K562 (cell line): ENCODE results near the gene ZSWIM1. TPM values are rescaled to one million over a fixed set of nuclear protein-coding genes. Genes with fewer than 3 reads are reported as not detected.

Experiments
- ATAC-seq: fragments of 200-7000 bp; cut with Tn5 transposase; 3 replicates; pipeline ENCODE4 v1.9.1; 2020; ENCODE audit warnings: moderate library complexity
- BruUV-seq: library from RNA; stranded (reverse); fragments of 400-500 nt; replicated peaks from 2 replicates; lab custom pipeline; 2021; lab: Mats Ljungman, UMichigan
- CTCF ChIA-PET: fragments of 300-600 bp; formaldehyde crosslinking; extraction: SDS; loops from one replicate; lab custom pipeline; 2021; ENCODE audit warnings: low intra/inter-chr PET ratio; lab: Yijun Ruan, JAX
- POLR2A ChIA-PET: fragments of 300-600, 350-650 bp; sonication (Branson Sonifier 250); formaldehyde crosslinking; extraction: SDS; loops from one replicate; lab custom pipeline; 2021; ENCODE audit warnings: antibody characterized with exemption, inconsistent platforms; lab: Yijun Ruan, JAX
- DNase-seq, 4 experiments: peaks; one replicate each; pipeline versions ENCODE4 v3.0.0 to v3.0.0-alpha.2; 2011 to 2018; ENCODE audit warnings: low spot score in 3 of 4, mixed read lengths in 3 of 4; ENCODE audit errors: extremely low read depth in 1 of 4
- FAIRE-seq: peaks from 2 replicates; lab custom pipeline; 2011; peaks lifted over from hg19 to GRCh38; lab: Jason Lieb, UNC
- H2AFZ ChIP-seq: 2 replicates; pipeline ENCODE4 v1.6.0; 2011; ENCODE audit warnings: low read depth, low read length, control low read depth, inconsistent platforms
- H3K27ac ChIP-seq: fragments of 200-600 bp; 3 replicates; pipeline ENCODE4 v1.8.0; 2011; ENCODE audit warnings: low read depth, mild to moderate bottlenecking, control low read depth, inconsistent platforms, low read length, moderate library complexity, mixed read lengths; ENCODE audit errors: extremely low read depth
- H3K27me3 ChIP-seq, 2 experiments: fragments of 300-600 bp in 1 of 2; 2 replicates in 1 of 2; 3 replicates in 1 of 2; pipeline versions ENCODE4 v1.6.0 to v1.8.0; 2011; ENCODE audit warnings: inconsistent platforms in 2 of 2, low read length in 2 of 2, mild to moderate bottlenecking in 1 of 2, mixed read lengths in 1 of 2, moderate library complexity in 1 of 2; ENCODE audit not compliant: control insufficient read depth in 2 of 2, insufficient read depth in 2 of 2
- H3K36me3 ChIP-seq: fragments of 300-600 bp; 3 replicates; pipeline ENCODE4 v1.8.0; 2011; ENCODE audit warnings: mild to moderate bottlenecking, low read length, inconsistent platforms; ENCODE audit not compliant: control insufficient read depth, insufficient read depth
- H3K4me1 ChIP-seq, 2 experiments: fragments of 200-600 bp in 1 of 2; replicated peaks in 1 of 2; 2 replicates in 1 of 2; 3 replicates in 1 of 2; pipeline versions ENCODE4 v1.5.1 to v1.8.0; 2011; ENCODE audit warnings: inconsistent platforms in 2 of 2, low read length in 2 of 2, mild to moderate bottlenecking in 1 of 2, mixed read lengths in 1 of 2, moderate library complexity in 1 of 2; ENCODE audit not compliant: control insufficient read depth in 2 of 2, insufficient read depth in 2 of 2
- H3K4me2 ChIP-seq: 2 replicates; pipeline ENCODE4 v1.6.1; 2011; ENCODE audit warnings: low read length, control low read depth, inconsistent platforms, mixed read lengths; ENCODE audit not compliant: insufficient read depth
- H3K4me3 ChIP-seq: fragments of 200-600 bp; sonication (generic), shearing (Covaris generic); 2 replicates; pipeline ENCODE4 v1.5.1; 2016; ENCODE audit warnings: control low read depth, inconsistent platforms
- H3K79me2 ChIP-seq: fragments of 200-600 bp; 3 replicates; pipeline ENCODE4 v1.8.0; 2011; ENCODE audit warnings: low read length, inconsistent platforms; ENCODE audit not compliant: control insufficient read depth, insufficient read depth
- H3K9ac ChIP-seq, 2 experiments: 2 replicates each; pipeline versions ENCODE4 v1.6.0 to v1.6.1; 2011; ENCODE audit warnings: low read depth in 2 of 2, low read length in 2 of 2, control low read depth in 1 of 2, inconsistent platforms in 1 of 2, mild to moderate bottlenecking in 1 of 2, mixed read lengths in 1 of 2; ENCODE audit not compliant: insufficient read depth in 1 of 2
- H3K9me1 ChIP-seq: one replicate; pipeline ENCODE4 v1.6.0; 2011; ENCODE audit warnings: inconsistent platforms, mild to moderate bottlenecking, low read length, moderate library complexity; ENCODE audit not compliant: control insufficient read depth, insufficient read depth
- H3K9me3 ChIP-seq: replicated peaks from 2 replicates; pipeline ENCODE4 v1.5.1; 2011; ENCODE audit warnings: low read depth, low read length, inconsistent platforms; ENCODE audit not compliant: control insufficient read depth, insufficient read depth
- H4K20me1 ChIP-seq: replicated peaks from 2 replicates; pipeline ENCODE4 v1.6.1; 2011; ENCODE audit warnings: low read length, inconsistent platforms, mixed read lengths; ENCODE audit not compliant: control insufficient read depth, insufficient read depth
- CHD1 ChIP-seq: fragments of 200-600 bp; sonication (generic); IDR thresholded peaks from one replicate; pipeline ENCODE4 v1.6.1; 2012; ENCODE audit warnings: mild to moderate bottlenecking, moderate library complexity, low read length, inconsistent platforms
- DMBX1 ChIP-seq: fragments of 250-450 bp; sonication (Bioruptor Pico); IDR thresholded peaks from 2 replicates; pipeline ENCODE4 v1.8.0; 2022; ENCODE audit warnings: inconsistent platforms, mild to moderate bottlenecking, moderate library complexity, borderline replicate concordance
- FOXA3 ChIP-seq, 2 experiments: fragments of 450-650 bp in 1 of 2; sonication (generic) in 1 of 2; formaldehyde crosslinking; IDR thresholded peaks in 1 of 2; conservative IDR thresholded peaks in 1 of 2; 2 replicates each; pipeline versions ENCODE4 v1.4.0 to v1.8.0; 2020 to 2022; ENCODE audit warnings: mild to moderate bottlenecking in 2 of 2, missing genetic modification reagents in 1 of 2
- HIVEP1 ChIP-seq: fragments of 250-450 bp; sonication (Bioruptor Pico); IDR thresholded peaks from 2 replicates; pipeline ENCODE4 v1.4.0; 2020; ENCODE audit warnings: mild to moderate bottlenecking
- POLR2AphosphoS5 ChIP-seq: IDR thresholded peaks from 2 replicates; pipeline ENCODE4 v1.6.1; 2011; ENCODE audit warnings: mild to moderate bottlenecking, low read depth, low read length, moderate library complexity; ENCODE audit not compliant: control insufficient read depth, insufficient read depth
- POLR2G ChIP-seq: fragments of 200-400 bp; formaldehyde crosslinking; IDR thresholded peaks from 2 replicates; pipeline ENCODE4 v1.6.1; 2017; ENCODE audit warnings: low read depth, mild to moderate bottlenecking, antibody characterized with exemption, low read length, moderate library complexity
- PREB ChIP-seq: sonication (generic); formaldehyde crosslinking; IDR thresholded peaks from 2 replicates; pipeline ENCODE4 v1.8.1; 2023; ENCODE audit warnings: mild to moderate bottlenecking, missing genetic modification reagents
- SNRNP70 ChIP-seq: fragments of 200-400 bp; formaldehyde crosslinking; optimal IDR thresholded peaks from 2 replicates; pipeline ENCODE3; 2017; ENCODE audit warnings: low read depth, low read length
- TCF7L2 ChIP-seq: fragments of 150-350 bp; IDR thresholded peaks from 2 replicates; pipeline ENCODE4 v1.6.1; 2016; ENCODE audit warnings: low read depth, mild to moderate bottlenecking, low read length, moderate library complexity
- TRIM24 ChIP-seq, 2 experiments: fragments of 450-650 bp; IDR thresholded peaks; 2 replicates each; pipeline ENCODE4 v1.6.1; 2016
- ZBTB5 ChIP-seq: fragments of 450-650 bp; IDR thresholded peaks from 2 replicates; pipeline ENCODE4 v1.6.1; 2017; ENCODE audit warnings: antibody characterized with exemption
- ZNF277 ChIP-seq: fragments of 250-450 bp; sonication (Bioruptor Pico); IDR thresholded peaks from 2 replicates; pipeline ENCODE4 v1.8.0; 2022; ENCODE audit warnings: inconsistent platforms, mild to moderate bottlenecking, moderate library complexity, borderline replicate concordance
- ZNF644 ChIP-seq: fragments of 200-800 bp; sonication (Bioruptor generic); IDR thresholded peaks from 2 replicates; pipeline ENCODE4 v1.6.1; 2016; ENCODE audit warnings: low read depth, missing genetic modification characterization, missing compliant biosample characterization
- WGBS: fragments of 100-300 bp; shearing (Covaris generic); methylation state at CpG from one replicate; pipeline ENCODE4 v1.1.6; 2016; ENCODE audit warnings: low coverage, mixed read lengths; ENCODE audit not compliant: insufficient coverage; ENCODE audit errors: missing lambda C conversion rate; 5-methylcytosine and 5-hydroxymethylcytosine counted together
- in situ Hi-C: fragments of 300-500 bp; cut with MboI; formaldehyde crosslinking; loops from 4 replicates; pipeline ENCODE4 v1.15.0; 2018; ENCODE audit warnings: inconsistent platforms, mixed read lengths
- intact Hi-C: fragments of 100-400 bp; cut with micrococcal nuclease; formaldehyde crosslinking; loops from 2 replicates; pipeline ENCODE4 v1.14.2; 2022
- polyA plus RNA-seq, 8 experiments: library from polyadenylated mRNA; depleted of rRNA in 4 of 8; stranded (reverse) in 5 of 8; unstranded in 3 of 8; fragments of >200 nt; fragmentation: Nextera tagmentation in 2 of 8; fragmentation: Illumina TruSeq in 1 of 8; extraction: Ambion mirVana in 2 of 8; extraction: Trizol in 1 of 8; gene quantifications; 2 replicates each; pipeline versions ENCODE4 v1.2.1 to v1.2.3, GENCODE V29; 2011 to 2014; ENCODE audit warnings: inconsistent platforms in 1 of 8, missing spikeins in 1 of 8
- total RNA-seq, 7 experiments: library from RNA; depleted of rRNA in 6 of 7; stranded (reverse); fragments of >200 nt in 6 of 7; fragmentation: Illumina TruSeq in 2 of 7; extraction: Trizol in 2 of 7; gene quantifications; 2 replicates each; pipeline versions ENCODE4 v1.2.1 to v1.2.3, GENCODE V29; 2011 to 2021; ENCODE audit warnings: low replicate concordance in 1 of 7
- TF ChIP-seq, protein P1 (sequence below): sonication (generic); formaldehyde crosslinking; IDR thresholded peaks from 2 replicates; pipeline ENCODE4 v1.5.0; 2020; ENCODE audit warnings: missing genetic modification reagents

The ZSWIM1 gene
- total and polyA plus RNA-seq, 9 of the 15 experiments (the other 6 are each of a cell fraction or from before 2014, with no cell fraction given): 2.5 to 15.6 (median 9.5) TPM

GRCh38 chr20:45917790-45918141 is 36.7 kb downstream of the ZSWIM1 start:
- TF ChIP-seq POLR2G (no peak), ZNF277 (no peak), FOXA3 (CRISPR knock-in tag; conservative IDR thresholded peaks at IDR 0.05 in 1 of 2, IDR thresholded peaks at IDR 0.05 in 1 of 2) (no peak), TCF7L2 (no peak), TRIM24 (IDR thresholded peaks at IDR 0.05) (no peak), SNRNP70 (no peak), CHD1 (no peak), HIVEP1 (CRISPR knock-in tag) (no peak), DMBX1 (CRISPR knock-in tag) (no peak), POLR2AphosphoS5 (no peak), PREB (CRISPR knock-in tag) (no peak), ZNF644 (no peak), ZBTB5 (no peak)
- TF ChIP-seq, protein P1, sequence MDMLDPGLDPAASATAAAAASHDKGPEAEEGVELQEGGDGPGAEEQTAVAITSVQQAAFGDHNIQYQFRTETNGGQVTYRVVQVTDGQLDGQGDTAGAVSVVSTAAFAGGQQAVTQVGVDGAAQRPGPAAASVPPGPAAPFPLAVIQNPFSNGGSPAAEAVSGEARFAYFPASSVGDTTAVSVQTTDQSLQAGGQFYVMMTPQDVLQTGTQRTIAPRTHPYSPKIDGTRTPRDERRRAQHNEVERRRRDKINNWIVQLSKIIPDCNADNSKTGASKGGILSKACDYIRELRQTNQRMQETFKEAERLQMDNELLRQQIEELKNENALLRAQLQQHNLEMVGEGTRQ: no peak
- no TSS peak for BruUV-seq
- Histone ChIP-seq H3K27ac (no peak overlapping the region), H3K36me3 (no peaks in the 10 kb centered on the region), H3K4me3 (no peak overlapping the region), H3K27me3 (no peaks in the 10 kb centered on the region), H3K9me3 (no peaks in the 10 kb centered on the region), H4K20me1 (0 out of 2 replicates have a peak, but pooled peaks cover 3% of the 10 kb centered on the region), H3K79me2 (no peaks in the 10 kb centered on the region), H2AFZ (no peak overlapping the region), H3K4me2 (no peak overlapping the region), H3K9ac (no peak overlapping the region), H3K4me1 (peaks cover 9 to 16% of the 10 kb centered on the region in 2 experiments; a peak in 4 of 5 replicates), H3K9me1 (no peaks in the 10 kb centered on the region)
- CTCF ChIA-PET: no interaction called here
- DNase-seq: no peak
- POLR2A ChIA-PET: interaction anchor here (0.7 to 2.2 kb wide), 4 partner anchors 9 to 27 kb away, joined by 3 to 9 read pairs (median 4); partner anchors contain the start of genes CTSA, NEURL2 and PCIF1
- no peak for FAIRE-seq
- ATAC-seq: no peak
- intact Hi-C loops: no loop called here
- WGBS: 48% methylated on average over 5 of the region's 5 CpGs
- in situ Hi-C loops: no loop called here
